NCI-H1694 treated with DMSO at 0.1 percent for 48 hours (cell line): Measurements from ENCODE around the gene WFS1.

Experiments
- DNase-seq: peaks from one replicate; lab custom pipeline; 2025; lab: John Stamatoyannopoulos, UW

WFS1 gene

DNA sequence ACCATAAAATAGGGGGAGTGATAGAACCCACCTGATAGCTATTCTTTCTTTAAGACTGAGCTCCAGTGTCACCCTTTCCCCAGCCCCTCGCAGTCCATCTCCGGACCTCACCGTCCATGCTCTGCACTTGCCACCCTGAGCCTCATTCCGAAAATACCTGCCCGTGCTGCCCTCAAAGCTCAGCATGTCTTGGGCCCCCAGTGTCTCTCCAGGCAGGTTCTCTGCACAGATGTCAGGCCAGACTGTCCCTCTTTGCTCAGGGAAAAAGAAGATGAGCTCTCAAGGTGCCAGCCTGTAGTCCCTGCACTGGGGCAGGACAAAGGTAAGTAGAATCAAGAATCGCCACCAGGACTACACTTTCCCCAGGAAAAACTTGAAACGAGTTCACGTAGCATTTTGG, 9.8 kb upstream of the WFS1 start:
- DNase-seq = no peak

DNA sequence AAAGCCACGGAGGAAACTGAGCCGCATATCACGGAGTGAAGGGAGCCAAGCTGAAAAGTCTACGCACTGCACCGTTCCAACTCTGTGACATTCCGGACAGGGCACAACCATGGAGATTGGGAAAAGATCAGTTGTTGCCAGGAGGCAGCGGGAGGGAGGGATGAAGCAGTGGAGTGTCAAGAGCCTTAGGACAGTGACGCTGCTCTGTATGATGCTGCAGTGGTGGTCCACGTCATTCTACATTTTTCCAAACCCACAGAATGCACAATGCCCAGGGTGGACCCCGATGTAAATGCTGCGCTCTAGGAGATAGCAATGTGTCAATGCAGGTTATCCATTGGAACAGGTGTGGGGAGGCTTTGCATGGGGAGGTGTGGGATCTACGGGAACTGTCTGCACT, 7.5 kb upstream of the WFS1 start:
- no peak for DNase-seq

DNA sequence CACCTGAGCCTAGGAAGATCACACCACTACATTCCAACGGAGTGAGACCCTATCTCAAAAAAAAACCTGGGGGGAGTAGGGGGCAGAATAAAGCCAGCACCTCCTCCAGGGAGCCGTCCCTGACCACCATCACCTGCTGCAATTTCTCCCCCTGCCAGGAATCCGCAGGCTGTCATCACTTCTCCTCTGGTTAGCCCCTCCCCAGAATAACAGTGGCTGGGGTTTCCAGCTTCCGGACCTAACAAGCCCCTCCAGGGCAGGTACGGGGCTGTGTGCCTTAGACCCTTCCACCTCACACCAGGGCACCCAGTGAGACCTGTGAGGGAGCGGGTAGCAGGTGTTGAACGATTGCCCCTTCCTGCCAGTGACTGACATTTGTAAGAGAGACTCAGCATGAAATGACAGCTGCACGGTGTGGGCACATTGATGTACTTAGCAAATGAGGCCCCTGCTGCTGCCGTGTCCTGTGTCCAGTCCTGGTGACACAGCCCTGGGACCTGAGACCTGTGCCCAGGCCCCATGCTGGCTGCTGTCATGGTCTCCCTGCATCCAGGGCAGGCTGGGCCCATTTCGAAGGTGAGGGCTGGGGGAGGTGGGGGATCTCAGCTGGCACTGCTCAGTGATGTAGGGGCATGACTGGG, 6.7 kb upstream of the WFS1 start:
- no peak for DNase-seq

DNA sequence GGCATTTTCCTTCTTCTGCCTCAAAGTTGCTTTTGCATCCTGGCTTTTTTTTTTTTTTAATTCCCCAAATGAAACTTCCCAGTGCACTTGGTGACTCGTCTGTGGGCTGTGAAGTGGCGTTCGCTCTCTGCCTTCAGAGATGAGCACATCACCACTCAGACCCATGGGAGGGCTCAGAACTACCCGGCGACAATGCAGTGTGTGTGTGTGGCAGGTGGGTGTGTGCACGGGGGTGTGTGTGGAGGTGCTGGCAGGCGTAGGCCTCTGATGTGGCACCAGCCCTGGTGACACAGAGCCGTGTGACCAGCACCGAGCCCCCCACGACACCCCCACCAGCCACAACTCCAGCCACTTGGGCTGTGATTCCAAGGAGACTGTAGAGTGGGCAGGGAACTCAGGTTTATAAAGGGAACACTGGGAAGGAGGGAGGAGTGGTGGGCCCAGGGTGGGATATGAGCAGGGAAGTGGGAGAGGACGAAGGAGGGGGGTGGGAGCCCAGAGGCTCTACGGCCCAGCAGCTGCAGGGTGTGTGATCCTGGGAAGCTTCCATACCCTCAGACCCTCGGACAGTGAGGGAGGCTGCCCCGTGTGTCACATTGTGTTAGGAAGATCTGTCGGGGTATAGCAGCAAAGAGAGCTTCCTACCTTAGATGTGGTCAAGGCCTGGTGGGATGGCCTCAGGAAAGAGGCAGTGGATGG, 6.0 kb upstream of the WFS1 start:
- no peak for DNase-seq

DNA sequence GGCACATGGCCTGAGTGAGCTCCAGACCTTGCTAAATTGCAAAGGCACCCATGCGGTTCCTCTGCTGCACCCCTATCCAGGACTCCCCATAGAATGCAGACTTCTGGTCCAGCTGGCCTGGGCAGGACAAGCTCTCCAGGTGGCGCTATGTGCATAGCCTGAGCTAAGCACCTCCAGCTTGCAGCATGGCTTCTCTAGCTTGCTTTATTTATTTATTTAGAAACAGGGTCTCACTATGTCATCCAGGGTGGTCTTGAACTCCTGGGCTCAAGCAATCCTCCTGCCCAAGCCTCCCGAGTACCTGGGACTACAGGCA, 5.5 kb upstream of the WFS1 start:
- peak; percentile 27 for DNase-seq

DNA sequence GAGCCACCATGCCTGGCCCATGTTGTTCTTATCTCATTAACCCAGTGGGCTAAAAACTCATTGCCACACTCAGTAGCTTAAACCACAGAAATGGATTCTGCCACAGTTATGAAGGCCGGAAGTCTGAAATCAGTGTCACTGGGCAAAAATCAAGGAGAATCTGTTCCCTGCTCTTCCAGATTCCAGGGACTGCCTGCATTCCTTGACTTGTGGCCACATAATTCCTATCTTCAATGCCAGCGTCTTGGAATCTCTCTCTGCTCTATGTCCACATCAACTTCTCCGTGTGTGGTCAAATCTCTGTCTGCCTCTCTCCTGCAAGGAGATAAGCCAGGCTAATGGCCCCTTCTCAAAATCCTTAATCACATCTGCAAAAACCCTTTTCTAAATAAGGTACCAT, 4.1 kb upstream of the WFS1 start:
- no peak for DNase-seq

DNA sequence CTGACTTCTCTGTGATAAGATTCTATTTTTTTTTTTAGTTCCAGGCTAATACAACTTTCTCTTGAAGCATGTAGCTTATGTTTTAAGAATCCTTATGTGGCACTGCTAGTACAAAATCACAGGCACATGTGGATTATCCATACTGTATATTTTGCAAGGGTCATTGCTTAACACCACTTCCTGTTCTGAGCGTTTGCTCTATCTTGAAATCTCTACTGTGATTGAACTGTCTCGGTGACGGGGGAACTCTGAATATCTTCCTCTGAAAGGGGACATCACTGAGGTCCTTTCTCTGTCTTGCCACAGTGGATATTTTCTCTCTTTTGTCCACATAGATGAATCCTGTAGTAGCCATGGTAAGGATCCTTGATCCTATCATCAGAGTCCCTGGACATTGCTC, 2.1 kb upstream of the WFS1 start:
- DNase-seq = no peak

DNA sequence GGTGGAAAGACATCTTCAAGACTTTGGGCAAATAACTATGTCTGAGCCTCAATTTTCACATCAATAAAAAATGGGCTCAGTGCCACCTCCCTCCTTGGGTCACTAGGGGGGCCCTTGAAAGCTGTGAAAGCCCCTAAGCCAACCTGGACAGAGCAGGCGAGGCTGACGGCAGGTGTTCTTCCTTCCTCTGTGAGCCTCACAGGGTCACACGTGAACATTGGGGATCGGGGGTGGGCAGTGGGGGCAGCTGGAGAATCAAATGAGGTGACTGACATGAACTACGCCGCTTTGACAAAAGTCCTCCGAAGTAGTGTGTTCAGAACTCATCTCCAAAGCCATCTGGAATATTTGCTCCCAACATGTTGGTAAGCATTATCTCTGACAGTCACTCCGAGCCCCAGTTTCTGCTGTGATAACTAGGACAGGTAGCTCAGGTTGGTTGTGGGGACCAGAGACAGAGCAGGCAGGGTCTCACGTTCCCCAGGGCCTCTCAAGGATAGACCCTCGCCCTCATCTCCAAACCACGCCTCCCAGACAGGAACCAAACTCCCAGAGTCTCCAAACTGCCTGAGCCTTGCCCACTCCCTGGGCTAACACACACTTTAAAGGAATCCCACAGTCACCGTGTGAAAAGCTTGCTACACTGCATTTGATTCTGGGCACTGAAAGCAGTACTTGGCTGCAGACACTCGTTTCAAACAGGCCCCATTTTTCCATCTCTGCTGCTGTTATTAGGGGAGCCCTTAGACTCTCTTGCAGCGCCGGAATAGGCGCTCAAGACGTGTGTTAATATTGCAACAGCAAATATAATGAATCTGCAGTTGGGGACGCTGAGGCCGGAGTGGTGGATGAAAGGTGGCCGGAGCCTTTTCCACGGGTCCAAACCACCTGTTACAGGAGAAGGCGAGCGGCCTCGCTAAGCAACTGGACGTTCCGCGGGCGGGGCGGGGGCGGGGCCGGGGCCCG, 717 bp upstream of the WFS1 start:
- DNase-seq = no peak

DNA sequence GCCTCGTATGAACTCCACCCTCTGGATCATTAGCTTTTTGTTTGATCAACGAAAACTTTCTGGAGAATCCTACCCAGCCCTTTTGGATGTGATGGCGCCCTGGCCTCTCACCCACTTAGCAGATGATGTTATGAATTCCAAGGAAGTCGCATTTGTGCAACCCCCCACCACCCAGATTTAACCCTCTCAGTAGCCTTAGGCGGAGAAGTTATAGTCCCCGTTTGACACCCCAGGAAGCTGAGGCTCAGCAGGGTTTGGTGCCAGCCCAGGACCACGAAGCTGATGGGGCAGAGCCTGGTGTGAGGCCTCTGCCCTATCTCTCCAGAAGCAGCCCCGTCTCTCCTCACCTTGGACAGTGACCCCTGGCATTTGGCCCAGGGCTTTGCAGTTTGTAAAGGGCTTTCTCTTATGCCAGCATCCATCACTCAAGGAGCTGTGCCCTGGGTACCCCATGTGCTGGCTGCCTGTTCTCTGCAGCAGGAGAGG, 1.0 kb downstream of the WFS1 start:
- DNase-seq = no peak

DNA sequence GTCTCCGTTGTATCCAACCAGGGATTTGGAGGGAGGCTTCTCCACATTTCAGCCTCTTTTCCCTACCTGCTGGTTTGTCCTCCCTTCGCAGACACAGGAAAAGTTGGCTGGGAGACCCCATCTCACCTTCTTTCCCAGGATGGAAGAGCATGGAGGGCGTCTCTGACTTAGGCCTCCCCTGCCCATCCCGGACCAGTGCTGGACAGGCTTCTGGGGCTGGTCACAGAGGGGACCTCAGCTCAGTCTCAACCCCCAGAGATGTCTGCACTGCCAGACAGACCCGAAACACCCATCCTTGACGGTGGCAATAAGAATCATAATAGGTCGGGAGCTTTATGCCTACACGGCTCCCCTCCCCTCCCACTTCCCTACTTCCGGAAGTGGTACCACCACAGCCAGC, 1.6 kb downstream of the WFS1 start:
- DNase-seq = no peak

DNA sequence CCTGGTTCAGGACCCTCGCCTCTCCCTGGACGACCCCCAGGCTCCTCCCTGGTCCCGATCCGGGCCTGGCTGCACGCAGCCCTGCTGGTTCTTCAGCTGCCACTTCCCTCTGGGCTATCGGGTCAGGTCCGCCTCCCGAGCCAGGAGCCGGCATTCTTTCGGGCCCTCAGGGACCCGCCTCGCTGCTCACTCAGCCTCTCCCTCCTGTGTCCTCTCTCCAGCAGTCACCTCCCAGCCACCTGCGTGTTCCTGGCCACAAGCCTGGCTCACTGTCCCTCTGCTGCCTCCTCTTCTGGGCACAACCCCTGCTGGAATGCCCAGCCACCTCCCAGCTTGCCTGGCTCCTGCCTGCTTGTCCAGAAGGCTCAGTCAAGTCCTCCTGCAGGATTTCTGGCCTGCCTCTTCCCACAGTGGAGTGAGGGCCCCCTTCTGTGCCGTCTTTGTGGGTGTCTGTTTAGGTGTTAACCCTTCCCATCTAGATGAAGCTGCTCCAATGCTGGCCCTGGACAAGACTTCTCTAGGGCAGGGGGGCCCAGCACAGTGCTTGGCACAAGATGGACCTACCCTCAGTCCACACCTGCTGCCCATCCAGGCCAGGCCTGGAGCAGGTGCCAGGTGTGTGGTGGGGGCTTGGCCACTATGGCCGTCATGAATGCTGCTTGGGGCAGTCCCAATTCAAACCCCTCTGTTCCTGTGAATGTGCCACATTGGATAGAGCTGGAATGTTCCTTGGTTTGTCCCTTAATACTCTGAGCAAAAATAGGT, 2.2 kb downstream of the WFS1 start:
- DNase-seq = no peak

DNA sequence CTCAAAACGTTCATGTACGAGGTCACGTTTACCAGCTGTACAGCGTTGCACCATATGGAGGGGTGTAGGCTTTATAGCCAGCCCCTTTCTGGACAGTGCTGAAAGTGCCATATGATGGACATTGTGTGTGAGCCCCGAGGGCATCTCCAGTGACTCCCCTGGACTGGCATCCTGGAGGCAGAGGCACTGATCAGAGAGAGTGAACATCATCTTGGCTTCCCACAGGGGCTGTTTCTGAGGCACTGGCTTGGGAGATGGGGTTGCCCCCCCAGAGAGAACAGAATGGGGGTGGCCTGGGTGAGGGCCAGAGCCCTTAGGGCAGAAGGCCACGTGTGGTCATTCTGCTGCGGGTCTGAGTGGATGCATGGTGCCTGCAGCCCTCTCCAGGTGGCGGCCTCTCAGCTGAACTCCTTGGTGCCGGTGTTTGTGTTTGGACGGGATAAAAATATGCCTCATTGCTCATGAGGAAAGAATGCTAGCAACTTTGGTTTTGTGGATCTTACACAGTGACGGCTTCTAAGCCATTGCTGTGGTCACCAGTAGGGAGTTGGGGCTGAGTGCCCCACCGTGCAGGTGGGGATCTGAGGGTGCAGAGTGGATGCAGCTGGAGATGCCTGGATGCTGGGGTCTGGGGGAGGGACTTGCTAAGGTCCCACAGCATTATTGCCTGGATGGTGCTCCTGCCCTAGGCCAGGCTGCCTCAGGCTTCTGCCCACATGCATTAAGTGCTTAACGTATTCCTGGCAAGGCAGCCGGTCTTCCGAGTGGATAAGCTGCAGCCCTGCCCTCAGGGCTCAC, 3.4 kb downstream of the WFS1 start:
- DNase-seq = no peak

DNA sequence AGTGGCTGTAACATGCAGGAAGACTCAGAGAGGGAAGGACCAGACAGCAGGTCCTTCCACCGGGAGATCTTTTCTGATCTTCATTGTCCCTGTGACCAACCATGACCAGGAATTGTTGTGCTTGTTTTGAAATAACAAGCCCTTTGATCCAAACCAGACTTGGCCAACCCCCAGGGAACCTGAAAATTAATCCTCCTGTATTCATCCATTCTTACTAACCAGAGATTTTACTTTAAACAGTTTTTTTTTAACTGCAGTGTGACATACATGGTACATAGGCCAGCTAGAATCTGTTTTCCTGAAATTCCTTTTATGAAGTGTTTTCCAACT, 4.0 kb downstream of the WFS1 start:
- no peak for DNase-seq

DNA sequence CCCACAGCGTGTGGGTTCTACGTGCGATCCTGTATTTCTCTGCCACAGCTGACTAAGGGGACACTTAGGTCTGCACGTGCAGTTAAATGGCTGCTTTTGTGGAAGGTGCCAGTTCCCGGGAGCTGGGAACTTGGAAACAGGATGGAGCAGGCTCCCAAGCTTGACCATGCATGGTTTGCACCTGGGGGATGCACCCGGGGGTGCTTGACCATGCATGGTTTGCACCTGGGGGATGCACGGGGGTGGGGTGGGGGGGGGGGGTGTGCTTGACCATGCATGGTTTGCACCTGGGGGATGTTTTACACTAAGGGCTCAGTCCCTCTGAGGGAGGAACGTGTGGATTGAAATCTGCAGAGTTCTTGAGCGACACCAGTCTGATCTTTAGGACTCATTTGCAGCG, 5.7 kb downstream of the WFS1 start:
- no peak for DNase-seq

DNA sequence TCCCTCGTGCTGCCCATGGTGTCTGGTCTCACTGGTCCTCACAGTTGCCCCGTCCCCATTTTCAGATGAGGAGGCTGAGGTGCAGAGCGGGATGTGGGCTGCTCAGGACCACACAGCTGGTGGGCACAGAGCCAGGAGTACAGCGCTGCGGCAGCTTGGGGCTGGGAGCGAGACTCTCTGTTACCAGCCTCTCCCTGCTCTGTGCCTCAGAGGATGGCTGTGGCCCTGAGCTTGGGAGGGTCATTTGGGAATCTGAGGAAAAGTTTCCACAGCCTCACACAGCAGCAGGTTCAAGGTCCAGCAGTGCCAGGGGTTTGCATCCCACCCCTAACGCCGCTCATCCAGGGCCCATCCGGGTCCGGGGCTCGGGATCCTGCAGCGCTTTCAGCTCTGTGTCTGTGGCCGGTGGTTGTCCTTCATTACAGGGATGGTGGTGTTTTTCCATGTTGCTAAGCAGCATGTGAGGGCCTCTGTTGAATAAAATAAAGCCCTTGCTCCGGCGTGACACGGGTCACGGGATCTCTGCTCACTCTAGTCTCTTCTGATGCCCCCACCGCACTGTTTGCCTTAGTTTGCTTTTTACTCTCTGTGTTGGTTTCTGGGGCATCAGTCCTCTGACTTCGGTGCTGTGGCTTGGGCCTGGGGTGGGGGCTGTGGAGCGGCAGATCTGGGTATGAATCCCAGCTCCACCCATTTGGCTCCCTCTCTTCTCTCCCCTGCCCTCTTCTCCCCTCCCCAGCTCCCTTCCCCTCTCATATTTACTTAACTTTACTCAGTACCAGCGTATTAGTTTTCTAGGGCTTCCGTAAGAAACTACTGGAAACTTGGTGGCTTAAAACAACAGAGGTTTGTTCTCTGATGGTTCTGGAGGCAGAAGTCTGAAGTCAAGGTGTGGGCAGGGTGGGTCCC, 6.5 kb downstream of the WFS1 start:
- no peak for DNase-seq

DNA sequence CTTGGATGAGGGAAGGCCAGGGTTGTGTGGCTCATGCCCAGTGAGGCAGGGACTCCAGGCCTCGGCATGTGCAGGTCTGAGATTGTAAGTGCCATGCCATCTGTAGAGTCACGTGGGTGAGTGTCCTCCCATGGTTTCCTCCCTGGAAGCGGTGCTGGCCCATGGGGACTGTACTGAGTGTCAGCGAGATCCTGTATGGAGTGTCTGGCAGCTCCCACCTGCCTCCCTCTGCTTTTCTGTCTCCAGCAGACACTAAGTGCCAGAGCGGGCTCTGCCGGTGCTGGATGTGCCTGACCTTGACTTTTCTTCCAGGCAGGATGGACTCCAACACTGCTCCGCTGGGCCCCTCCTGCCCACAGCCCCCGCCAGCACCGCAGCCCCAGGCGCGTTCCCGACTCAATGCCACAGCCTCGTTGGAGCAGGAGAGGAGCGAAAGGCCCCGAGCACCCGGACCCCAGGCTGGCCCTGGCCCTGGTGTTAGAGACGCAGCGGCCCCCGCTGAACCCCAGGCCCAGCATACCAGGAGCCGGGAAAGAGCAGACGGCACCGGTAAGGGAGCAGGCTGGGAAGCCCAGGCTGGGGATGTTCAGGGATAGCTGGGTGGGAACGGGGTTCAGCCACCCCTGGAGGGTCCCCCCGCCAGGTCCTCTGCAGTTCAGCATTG, 7.6 kb downstream of the WFS1 start:
- DNase-seq = no peak

DNA sequence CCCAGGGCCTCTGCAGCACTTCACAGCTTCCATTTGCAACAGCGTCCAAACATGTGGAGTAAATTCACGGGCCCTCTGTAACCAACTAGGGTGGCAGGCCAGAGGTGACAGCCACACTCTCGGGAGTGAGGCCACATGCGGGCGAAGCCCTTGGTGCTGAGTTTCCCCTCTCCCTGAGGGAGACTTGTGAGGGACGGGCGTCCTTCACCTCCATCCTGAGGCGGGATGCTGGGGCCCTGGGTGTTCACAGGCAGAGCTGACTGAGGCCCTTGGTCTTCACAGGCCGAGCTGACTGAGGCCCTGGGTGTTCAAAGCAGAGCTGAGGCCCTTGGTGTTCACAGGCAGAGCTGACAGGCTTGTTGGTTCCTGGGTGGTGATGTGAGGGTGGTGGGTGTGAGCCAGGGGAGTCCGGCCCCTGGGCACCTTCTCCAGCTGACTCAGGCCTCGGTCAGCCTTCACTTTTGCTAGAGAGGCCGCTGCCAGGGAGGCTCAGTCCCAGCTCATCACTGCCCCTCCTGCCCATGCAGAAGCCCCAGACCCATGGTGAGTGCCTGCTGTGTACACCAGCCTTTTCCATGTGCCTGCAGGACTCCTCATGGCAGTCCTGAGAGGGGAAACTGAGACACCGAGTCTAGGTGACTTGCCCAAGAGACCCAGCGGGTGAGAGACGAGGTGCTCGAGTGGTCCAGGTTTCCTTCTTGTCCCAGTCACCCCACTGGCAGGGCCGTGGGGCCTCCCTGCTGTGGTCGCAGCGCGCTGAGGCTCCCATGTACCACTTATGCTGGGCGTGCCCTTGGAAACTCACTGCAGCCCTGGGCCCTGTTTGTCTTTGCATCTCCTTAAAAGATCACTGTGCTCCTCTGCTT, 8.5 kb downstream of the WFS1 start:
- no peak for DNase-seq

DNA sequence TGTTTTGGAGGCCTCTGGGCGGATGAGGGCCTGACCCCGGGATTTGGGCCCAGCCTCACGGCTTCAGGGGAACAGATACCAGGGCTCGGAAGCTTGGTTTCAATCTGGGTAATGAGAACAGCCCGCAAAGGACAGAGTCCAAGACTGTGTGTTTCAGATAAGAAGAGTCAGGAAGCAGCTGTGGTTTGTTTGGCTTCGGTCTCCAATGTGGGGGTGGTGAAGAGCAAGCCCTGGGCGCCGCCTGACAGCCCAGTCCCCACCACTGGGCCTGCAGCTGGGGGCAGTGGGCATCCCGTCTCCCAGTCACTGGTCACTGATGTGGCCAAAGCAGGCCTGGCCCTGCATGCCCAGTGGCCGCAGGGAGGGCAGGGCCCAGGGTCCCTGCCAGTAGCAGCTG, 9.1 kb downstream of the WFS1 start:
- DNase-seq = no peak
